OCI-LY1 (cell line): ENCODE results near the gene LAMTOR3.

Experiments used
- CTCF ChIP-seq: fragments of 200-600 bp; sonication (generic), shearing (Covaris generic); IDR thresholded peaks from 2 replicates; pipeline ENCODE4 v1.5.1; 2017; ENCODE audit warnings: mild to moderate bottlenecking, antibody characterized with exemption, low read length, moderate library complexity, mixed read lengths
- EZH2 ChIP-seq: fragments of 200-600 bp; sonication (generic), shearing (Covaris generic); IDR thresholded peaks from 2 replicates; pipeline ENCODE4 v1.8.0; 2017; ENCODE audit warnings: borderline replicate concordance, mixed run types, mild to moderate bottlenecking, antibody characterized with exemption, low read length, moderate library complexity, mixed read lengths

GRCh38 chr4:99879458-99879857 lies 14.8 kb downstream of the LAMTOR3 start:
- no peak for TF ChIP-seq CTCF
- no peak for TF ChIP-seq EZH2
